Skeletal muscle cell (primary cell): ENCODE data around the gene GNAI2.

Experiments
- DNase-seq: peaks from one replicate; pipeline ENCODE4 v3.0.0-alpha.2; 2010; ENCODE audit warnings: low read depth
- H3K4me3 ChIP-seq: 2 replicates; pipeline ENCODE4 v1.5.1; 2011; ENCODE audit warnings: low read depth, mild to moderate bottlenecking, control low read depth, low read length, moderate library complexity

Gene GNAI2

DNA sequence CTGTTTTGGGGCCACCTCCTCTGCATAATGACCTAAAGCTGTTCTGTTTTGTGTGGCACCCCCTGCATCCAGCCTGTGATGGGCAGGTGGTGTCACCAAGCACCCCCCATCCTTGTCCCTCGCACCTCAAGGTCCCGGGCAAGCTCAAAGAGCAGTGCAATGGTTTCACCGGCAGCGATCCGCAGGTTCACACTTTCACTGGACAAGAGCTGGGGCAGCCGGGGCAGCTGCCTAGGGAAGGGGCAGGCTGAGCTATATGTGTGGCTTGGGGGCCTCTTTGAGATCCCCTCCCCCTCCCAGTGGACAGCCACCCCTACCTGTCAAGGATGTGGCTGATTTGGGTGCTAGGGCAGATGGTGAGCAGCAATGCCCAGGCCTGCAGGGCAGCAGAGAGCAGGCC is 53.1 kb downstream of the GNAI2 start:
- no peak for DNase-seq
- H3K4me3 ChIP-seq, result no peak overlapping the region

DNA sequence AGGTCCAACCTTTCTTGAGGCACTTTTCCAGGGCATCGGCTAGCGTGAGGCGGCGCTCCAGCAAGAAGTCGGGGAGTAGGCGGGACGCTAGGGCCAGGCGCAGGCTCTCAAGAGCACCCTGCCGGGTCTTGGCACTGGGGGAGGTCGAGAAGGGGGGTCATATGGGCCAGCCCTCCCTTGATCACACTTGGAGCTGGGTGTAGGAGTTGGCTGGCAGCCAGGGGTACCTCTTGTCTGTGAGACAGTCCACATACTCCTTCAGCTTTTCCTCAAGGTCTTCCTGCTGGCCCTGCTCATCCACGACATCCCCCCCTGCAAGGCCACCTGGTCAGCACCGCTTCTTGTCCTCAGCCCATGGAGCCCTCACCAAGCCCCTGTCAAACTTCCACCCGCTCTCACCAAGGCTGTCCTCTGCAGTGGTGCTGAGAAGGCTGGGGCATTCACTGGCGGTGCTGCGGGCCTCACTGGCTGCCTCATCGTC is 54.2 kb downstream of the GNAI2 start:
- H3K4me3 ChIP-seq, result no peak overlapping the region
- DNase-seq, result no peak

GRCh38 chr3:50292159-50293078 is 56.4 kb downstream of the GNAI2 start, which contains the start of gene IFRD2:
IFRD2 (minus strand) TSS chr3:50292429; CDS start chr3:50292274, 155 bp downstream.
- DNase-seq, result peak; percentile 91
- peak within 1 kb of the TSS; percentile 92 for H3K4me3 ChIP-seq

DNA sequence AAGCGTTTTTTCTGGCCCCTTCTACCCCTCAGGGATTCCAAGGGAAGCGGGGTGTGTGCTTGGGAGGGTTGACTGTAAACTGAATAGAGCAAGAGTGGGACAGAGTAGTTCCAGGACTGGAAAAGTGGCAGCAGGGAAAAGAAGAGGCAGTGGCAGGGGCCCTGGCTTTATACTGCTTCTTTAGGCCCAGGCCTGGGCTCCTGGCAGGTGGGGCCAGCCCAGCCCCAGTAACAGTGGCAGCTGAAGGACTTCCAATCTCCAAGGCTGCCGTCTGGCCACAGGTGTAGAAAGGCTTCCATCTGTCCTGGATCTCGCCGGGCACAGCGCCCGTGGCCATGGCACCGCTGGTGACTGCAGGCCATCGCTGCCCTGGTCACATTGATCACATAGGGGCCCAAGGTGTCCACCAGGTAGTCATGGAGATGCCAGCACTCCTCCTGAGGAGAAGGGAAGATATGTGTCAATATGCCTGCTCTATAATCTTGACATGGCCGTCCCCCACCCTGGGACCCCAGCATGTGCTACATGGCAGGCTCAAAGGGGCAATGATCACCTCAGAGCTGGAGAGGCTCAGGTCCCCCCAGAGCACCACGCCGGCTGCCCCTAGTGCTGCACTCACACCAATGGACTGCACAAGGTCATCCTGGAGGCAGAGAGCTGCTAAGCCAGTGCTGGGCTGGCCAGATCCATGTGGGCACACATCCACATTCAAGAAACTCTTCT is 57.2 kb downstream of the GNAI2 start:
- H3K4me3 ChIP-seq, result no peak overlapping the region
- no peak for DNase-seq

DNA sequence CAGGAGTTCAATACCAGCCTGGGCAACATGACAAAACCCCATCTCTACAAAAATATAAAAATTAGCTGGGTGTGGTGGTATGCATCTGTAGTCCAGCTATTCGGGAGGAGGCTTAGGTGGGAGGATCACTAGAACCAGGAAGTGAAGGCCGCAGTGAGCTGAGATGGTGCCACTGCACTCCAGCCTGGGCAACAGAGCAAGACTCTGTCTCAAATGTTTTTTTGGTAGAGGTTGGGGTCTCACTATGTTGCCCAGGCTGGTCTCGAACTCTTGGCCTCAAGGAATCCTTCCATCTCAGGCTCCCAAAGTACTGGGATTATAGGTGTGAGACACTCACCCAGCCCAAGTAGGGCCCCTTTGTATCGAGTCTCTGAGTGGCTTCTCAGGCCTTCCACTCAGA is 58.1 kb downstream of the GNAI2 start:
- no peak overlapping the region for H3K4me3 ChIP-seq
- no peak for DNase-seq

- no peak overlapping the region for H3K4me3 ChIP-seq
- no peak for DNase-seq
These were observed 58.7 kb downstream of the GNAI2 start for GRCh38 chr3:50294492-50295403.

GRCh38 chr3:50295553-50296431 is 59.8 kb downstream of the GNAI2 start:
- DNase-seq, result no peak
- H3K4me3 ChIP-seq, result no peak overlapping the region

GRCh38 chr3:50296721-50297383 is 60.8 kb downstream of the GNAI2 start:
- DNase-seq, result no peak
- H3K4me3 ChIP-seq, result no peak overlapping the region

GRCh38 chr3:50297384-50297775 is 61.4 kb downstream of the GNAI2 start:
- no peak overlapping the region for H3K4me3 ChIP-seq
- no peak for DNase-seq

DNA sequence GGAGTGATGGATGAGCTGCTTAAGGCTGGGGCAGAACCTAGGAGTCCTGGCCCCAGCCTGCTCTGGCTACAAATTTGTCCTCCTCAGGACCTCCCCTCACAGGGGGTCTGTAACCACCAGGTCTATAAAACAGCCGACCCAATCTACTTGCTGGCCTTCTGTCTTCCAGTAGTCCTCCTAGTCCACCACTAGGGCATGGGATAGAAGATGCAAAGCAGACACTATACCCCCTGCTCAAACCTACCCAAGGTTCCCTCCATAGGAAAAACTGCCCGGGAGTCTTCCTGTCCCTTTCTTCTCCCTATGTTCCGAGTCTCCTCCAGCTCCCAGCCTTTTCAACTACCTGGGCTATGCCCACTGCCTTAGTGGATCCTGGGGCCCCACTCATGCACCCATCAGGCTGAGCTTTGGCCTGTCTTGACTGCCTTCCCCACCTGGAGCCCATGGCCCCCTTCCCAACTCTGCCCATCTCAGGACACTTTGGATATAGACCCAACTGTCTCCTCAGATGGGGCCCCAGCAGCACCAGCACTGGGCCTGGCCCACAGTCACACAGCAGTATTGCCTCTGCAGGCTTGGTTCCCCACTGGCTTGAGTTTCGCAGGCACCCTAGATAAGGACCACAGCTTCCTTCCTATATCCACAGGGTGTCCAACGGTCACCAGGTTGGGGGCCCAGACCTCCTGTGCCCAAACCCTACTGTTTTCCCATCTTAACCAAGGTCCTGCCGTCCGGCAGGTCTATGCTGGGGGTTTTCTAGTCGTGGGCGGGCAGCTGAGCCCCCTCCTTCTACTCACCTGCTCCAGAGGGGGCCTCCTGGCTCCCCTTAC is 62.1 kb downstream of the GNAI2 start:
- DNase-seq, result no peak
- H3K4me3 ChIP-seq, result peak overlapping the region; percentile 77

DNA sequence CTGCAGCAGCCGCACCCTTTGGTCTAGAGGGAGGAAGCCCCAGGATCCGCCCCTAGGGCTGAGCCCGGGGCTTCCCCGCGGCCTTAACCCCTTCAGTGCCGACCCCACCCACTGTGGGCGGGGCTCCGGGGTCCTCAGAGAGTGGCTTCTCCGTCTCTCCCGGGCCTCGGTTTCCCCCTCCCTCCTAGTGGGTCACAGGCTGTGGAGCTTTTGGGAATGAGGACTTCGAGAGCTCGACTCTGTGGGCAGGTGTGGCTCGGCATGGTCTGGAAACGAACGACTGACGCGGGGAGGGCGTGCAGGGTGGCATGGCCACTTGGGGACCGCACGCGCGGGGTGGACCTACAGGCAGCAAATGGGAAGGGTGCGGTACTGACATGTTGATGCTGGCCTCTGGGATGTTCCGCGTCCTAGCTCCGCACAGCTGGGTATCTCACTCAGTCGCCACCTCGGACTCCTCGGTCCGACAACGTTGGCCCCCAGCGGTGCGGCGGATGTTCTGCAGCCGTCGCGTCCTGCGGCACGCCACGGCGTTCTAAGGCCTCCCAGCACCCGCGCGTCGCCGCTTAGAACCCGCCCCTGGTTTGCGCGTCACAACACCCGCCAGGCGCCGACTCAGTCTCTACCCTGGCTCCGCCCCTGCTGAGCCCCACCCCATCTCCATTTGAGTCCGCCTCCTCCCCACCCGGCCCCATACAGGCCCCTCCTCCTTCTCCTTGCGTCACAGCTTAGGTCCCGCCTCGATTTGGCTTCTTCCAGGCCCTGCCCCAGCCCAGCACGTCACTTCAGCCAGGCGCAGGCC is 63.0 kb downstream of the GNAI2 start, which contains the start of the genes HYAL3 and NAA80:
TSS of gene HYAL3 (minus strand) at position 570 of the 802 bp plus-strand sequence. CDS start 3,803 bp downstream, outside the sequence.
TSS of gene NAA80 (minus strand) at position 570 of the 802 bp plus-strand sequence. CDS start 1,942 bp downstream, outside the sequence.
- DNase-seq, result peak; percentile 99
- H3K4me3 ChIP-seq, result peak within 1 kb of the TSS; percentile 77

GRCh38 chr3:50299638-50299928 is 63.6 kb downstream of the GNAI2 start:
- no peak for DNase-seq
- peak overlapping the region; percentile 53 for H3K4me3 ChIP-seq

DNA sequence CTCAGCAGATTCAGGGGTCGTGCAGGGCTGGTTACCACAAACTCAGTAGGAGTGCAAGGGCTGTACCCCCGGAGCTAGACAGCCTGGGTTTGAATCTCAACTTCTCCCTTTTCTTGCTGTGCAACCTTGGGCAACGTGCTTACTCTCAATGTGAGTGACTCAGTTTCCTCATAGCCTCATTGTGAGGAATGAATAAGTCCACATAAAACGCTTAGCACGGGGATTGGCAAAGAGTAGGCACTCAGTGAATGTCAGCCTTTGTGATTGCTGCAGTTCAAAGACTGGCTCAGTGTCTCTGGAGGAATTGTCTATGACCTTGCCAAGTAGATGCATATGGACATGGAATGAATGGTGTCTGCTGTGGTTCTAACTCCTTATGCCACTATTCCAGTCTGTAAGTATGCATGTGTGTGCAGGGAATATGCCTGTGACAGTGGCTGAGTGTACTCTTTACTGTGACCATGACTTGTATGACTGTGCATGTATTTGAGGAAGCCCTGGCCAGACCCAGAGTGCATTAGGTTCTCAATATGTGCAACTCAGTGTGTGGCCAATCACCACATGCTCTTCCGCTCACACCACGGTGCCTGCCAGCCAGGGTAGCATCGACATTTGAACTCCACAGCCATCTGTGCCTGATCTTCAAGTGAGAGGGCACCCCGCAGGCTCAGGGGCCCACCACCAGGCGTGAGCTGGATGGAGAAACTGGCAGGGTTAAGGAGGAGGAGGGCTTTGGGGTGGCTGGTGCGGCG is 64.1 kb downstream of the GNAI2 start:
- peak; percentile 13 for DNase-seq
- H3K4me3 ChIP-seq, result peak overlapping the region; percentile 53

DNA sequence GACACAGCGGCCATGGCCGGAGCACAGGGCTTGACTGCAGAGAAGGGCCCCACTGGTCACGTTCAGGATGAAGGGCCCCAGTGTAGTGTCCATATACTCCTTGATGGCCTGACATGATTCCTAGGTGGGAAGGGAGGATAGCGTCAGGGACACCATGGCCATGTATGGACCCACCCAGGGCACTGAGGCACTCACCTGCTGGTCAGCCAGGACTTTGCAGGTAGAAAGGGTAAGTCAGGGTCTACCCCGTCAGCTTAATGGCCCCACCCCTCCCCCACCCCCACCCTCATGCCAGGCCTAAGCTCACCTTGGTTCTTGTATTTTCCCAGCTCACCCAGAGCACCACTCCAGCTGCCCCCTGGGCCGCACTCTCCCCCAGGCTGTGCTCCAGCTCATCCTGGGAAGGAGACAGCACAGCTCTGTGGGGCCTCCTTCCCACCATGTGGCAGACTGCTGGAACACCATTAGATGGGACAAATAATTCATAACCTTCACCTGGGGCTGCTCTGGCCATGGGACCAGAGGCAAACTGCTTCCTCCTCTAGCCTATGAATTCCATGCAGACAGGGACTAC is 64.8 kb downstream of the GNAI2 start:
- DNase-seq, result no peak
- H3K4me3 ChIP-seq, result no peak overlapping the region
